Left renal pelvis (tissue), 4 donors: Measurements from ENCODE around the gene BANK1. TPM values are rescaled to one million over a fixed set of nuclear protein-coding genes. Genes with fewer than 3 reads are reported as not detected.

Experiments
- DNase-seq, 4 donors: peaks; one replicate each; pipeline ENCODE4 v3.0.0-alpha.2; 2013; ENCODE audit warnings: low read depth in 4 of 4, low spot score in 3 of 4
- polyA plus RNA-seq, 4 donors: library from polyadenylated mRNA; unstranded; fragments of 120-200 nt; gene quantifications; one replicate each; pipeline ENCODE4 v1.2.1, GENCODE V29; 2013; ENCODE audit not compliant: insufficient read length in 4 of 4

Gene BANK1
- polyA plus RNA-seq, 4 donors, result 2.5 to 4.2 (median 3.1) TPM

GRCh38 chr4:102007959-102008425 is 217.5 kb downstream of the BANK1 start:
- DNase-seq, result no peak

DNA sequence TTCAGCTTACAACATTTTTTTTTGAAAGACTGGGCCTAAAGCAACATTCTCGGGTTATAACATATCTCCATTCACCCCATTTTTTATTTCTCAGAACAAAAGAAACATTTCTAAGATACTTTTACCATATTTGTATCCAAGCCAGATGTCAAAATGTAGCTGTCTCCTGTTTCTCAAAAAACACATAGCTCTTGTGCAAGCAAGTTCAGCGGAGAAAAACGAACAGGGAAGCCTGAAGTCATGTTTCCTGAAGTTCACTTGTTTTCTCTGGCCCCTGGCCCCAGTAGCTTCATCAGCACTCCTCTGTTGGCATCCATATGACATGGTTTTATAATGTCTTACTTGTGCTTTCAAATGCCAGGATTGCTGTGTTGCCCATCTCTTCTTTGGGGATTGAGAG is 218.2 kb downstream of the BANK1 start:
- DNase-seq, result no peak

DNA sequence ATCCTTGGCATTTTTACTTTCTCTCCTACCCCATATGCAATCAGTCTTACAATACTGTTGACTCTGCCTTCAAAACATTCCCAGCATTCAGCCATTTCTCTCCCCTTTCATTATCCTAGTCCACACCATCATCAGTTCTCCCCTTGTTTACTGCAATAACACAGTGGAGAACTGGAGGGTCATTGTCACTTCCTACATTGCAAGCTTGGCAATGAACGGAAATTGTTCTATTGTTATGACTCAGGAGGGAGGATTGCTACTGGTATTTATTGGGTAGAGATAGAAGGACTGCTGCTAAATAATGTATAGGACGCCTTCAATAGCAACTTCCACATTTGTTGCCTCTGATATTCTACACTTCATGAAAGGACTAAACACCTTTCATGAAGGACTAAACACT is 231.8 kb downstream of the BANK1 start:
- DNase-seq, result no peak

GRCh38 chr4:102027961-102028360 is 237.4 kb downstream of the BANK1 start:
- no peak for DNase-seq

- DNase-seq, result no peak
Observed at GRCh38 chr4:102031406-102031805, 240.9 kb downstream of the BANK1 start.

GRCh38 chr4:102036016-102036415 is 245.5 kb downstream of the BANK1 start:
- no peak for DNase-seq

GRCh38 chr4:102036619-102037376 is 246.3 kb downstream of the BANK1 start:
- no peak for DNase-seq

GRCh38 chr4:102037566-102037965 is 247.0 kb downstream of the BANK1 start:
- DNase-seq, result no peak

DNA sequence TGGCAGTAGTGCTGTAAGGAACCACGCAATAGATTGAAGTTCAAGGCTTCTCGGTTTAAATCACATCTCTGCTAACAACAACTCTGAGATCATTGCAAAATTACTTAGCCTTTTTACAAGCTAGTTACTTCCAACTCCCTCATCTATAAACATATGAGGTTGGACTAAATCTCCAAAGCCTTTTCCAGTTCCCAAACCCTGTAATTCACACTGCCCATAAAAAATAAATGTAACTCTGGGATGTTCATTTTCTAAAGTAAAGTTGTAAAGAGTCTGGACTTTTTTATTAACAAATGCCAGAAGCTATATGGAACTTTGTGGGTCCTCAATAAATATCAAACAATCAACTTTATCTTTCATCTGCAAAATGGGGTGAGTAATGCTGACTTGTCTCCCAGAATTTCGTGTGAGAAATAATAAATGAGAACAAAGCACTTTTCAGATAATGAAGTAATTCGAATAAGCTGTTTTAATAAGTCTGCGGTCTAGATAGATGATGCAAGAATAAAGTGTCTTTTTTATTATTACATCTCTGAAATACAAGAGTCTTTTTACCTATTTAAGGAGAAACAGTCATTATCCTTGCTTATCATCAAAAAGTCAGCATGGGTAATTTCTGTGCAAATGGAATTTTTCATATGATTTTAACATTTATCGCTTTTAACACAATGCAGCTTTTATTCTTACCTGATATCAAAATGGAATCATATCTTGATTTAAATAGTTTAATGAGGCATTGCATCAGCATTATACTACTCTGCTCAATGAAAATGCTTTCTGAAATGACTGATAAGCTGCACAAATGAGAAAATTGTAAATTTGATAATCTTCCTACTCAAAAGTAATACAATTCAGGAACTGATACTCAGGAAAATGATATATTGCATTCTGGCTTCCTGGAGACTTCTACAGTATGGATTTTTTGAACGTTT is 252.6 kb downstream of the BANK1 start:
- no peak for DNase-seq

- no peak for DNase-seq
Observed at GRCh38 chr4:102047616-102048015, 257.1 kb downstream of the BANK1 start.

DNA sequence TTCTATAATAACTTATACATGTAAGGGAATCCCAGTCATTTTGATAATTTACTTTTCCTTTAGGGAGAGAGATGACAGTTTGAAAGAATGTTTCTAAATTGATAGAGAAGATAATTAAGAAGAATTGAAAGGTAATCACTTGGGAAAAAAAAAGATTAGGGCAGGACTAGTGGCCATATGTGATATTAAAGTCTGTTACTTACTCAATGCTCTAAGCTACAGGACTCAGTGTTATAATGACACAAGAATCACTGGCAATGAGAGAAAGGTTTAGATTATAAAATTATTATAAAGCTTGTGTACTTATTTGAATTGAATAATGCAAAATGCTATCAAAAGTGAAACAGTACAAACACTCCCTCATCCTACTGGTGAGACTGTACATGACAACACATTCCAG is 265.3 kb downstream of the BANK1 start:
- no peak for DNase-seq

GRCh38 chr4:102057122-102057521 is 266.6 kb downstream of the BANK1 start:
- no peak for DNase-seq

DNA sequence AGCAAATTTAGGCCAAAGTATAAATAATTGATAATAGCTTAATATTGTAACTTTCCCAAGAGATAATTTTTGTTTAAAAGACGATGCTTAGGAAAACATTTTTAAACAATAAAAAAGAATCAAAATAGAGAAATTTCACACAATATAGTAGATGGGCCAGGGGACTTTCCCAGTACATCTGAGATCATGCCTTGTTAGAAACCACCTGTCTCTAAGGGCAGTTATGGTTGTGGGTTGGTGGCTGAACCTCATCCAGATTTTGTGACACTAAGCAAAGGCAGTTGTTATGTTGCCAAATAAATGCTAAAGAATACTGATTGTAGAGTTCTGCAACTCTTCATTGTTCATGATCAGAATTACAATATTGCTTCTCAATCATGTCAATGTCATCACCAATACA is 270.6 kb downstream of the BANK1 start:
- DNase-seq, result no peak

DNA sequence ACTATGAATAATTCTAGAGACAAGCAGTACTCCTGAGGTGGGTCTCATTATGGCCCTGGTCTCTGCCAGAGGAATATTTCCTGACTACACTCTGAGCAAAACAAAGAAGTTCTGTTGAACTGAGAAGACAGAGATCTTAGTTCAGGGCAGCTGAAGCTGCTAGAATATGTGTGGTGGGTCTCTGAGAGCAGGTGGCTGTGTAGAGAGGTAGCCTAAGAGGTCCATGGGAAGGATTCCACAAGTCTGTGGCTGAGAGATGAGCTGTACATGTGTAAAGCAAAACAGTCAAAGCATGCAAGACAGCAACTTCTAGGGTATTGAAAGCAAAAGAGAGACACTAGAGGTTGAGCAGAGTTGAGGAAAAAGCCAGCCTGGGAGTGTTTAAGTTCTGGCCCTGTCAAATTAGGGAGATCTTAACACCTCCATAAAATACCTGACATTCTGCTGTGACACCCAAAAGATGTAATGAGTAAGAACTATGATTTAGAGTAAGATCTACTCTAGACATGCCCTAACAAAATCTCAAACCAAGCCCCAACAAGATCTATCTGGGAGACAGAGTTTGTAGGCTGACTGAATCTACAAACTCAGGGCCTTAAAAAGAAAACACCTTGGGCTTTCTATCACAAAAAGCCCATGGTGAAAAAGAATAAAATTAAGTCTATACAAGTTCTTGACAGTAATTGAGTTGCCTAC is 274.4 kb downstream of the BANK1 start:
- DNase-seq, result no peak

DNA sequence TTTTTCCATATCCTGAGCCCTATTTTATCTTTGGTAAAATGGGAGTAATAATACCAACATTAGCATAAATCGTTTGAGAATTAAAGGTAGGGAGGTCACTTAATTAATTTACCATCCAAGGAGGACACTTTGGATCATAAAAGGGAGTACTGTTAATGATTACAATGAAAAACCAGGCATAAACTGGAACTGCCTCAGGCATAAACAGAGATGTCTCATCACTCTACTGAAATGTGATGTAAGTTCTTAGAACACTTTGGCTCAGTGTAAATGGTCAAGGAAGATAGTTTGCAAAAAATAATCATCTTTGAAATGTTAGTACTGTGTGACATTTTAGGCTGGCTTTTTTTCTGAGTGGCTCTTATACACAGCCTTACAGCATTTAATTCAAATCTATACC is 286.1 kb downstream of the BANK1 start:
- DNase-seq, result no peak

GRCh38 chr4:102080184-102080583 is 289.7 kb downstream of the BANK1 start:
- DNase-seq, result no peak

DNA sequence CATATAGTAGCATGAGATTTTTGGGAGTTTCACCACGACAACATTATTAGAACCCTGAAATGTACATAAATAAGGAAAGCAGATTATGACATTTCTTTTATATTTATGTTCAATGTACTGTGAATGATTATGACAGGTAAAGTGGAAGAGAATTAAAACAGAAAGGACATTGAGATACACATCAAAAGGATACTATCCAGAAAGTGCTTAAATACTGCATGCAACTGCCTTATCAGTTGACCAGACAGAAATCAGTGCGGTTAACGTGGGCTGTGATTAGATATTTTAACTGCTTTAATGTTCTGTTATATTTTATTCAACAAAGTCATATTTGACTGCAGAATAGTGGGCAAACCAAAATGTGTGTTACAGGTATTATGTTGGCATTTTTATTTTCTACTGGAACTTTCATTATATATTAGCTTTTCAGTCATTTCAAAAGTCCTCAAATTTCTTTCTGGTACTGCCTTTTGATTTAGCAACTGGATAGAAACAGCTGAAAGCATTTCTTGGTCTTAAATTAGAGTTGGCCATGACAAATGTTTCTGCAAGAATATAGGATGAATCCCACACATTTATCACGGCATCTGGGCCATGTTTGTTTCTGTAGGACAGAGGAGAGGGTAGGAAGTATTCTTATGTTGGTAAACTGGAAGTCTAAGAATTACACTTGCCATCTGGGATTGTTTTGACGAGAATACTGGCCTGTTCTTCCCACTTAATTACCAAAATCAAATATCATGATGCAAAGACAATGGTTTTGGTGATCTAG is 299.5 kb downstream of the BANK1 start:
- no peak for DNase-seq

GRCh38 chr4:102091656-102092055 is 301.1 kb downstream of the BANK1 start:
- no peak for DNase-seq

DNA sequence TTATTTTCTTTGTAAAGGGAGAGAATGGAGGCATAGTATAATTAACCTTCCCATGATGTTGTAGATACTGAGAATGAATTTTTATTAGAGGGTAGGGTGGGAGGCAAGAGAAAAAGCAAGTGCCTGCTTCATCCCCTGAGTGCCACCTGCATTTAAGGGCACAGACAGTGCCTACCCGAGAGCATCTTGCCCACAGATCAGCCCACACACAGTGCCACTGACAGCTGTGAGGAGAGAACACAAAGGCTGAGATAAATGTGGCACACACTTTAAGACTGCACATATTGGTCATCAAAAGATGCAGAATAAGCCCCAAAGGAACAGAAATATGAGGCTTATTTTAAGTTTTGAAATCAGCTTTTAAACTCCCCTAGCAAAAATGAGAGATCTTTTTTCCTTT is 304.0 kb downstream of the BANK1 start:
- no peak for DNase-seq

DNA sequence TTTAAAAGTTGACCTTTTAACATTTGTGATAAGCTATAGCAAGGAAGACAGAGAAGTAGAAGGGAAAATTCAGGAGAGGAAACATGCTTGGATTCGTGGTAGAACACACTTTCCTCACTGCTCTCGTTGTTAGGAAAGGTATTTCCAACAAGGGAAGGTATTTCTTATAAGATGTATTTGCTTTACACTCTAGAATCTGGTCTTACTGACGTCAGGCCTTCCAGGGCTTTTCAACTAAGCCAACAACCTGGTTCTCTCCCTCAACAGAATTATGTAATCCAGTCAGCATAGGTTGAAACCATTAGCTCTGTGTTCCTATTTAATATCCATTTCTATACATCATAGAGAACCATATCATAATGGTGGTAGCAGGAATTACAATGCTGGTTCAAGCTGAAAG is 312.8 kb downstream of the BANK1 start:
- no peak for DNase-seq
